Panc1 (cell line): ENCODE data around the gene OTUD7B. TPM values are rescaled to one million over a fixed set of nuclear protein-coding genes. Genes with fewer than 3 reads are reported as not detected.

Experiments
- ATAC-seq: fragments of 200-7000 bp; cut with Tn5 transposase; 2 replicates; pipeline ENCODE4 v1.9.1; 2020; ENCODE audit warnings: mild to moderate bottlenecking, moderate library complexity
- BruUV-seq: library from RNA; stranded (reverse); fragments of 400-500 nt; replicated peaks from 2 replicates; lab custom pipeline; 2021; lab: Mats Ljungman, UMichigan
- CTCF ChIA-PET: fragments of 300-600 bp; sonication (Branson Sonifier 250); formaldehyde crosslinking; loops from one replicate; lab custom pipeline; 2022; ENCODE audit warnings: antibody characterized with exemption; lab: Charles Lee
- POLR2A ChIA-PET: fragments of 300-600 bp; sonication (Branson Sonifier 250); formaldehyde crosslinking; loops from one replicate; lab custom pipeline; 2022; ENCODE audit warnings: antibody characterized with exemption; lab: Charles Lee
- DNase-seq: peaks from one replicate; pipeline ENCODE4 v3.0.0-alpha.2; 2010; ENCODE audit warnings: low read depth, low spot score
- H3K27ac ChIP-seq: 2 replicates; pipeline ENCODE4 v1.5.1; 2011; ENCODE audit warnings: mild to moderate bottlenecking, low read length, inconsistent platforms
- H3K27me3 ChIP-seq: fragments of 200-500 bp; sonication (Bioruptor generic); 2 replicates; pipeline ENCODE4 v1.6.0; 2014; ENCODE audit warnings: low read length, inconsistent platforms; ENCODE audit not compliant: control insufficient read depth, insufficient read depth
- H3K36me3 ChIP-seq: fragments of 200-500 bp; sonication (Bioruptor generic); 2 replicates; pipeline ENCODE4 v1.5.1; 2014; ENCODE audit warnings: inconsistent platforms, mild to moderate bottlenecking, low read length, moderate library complexity; ENCODE audit not compliant: control insufficient read depth, insufficient read depth
- H3K4me1 ChIP-seq: 2 replicates; pipeline ENCODE4 v1.5.1; 2011; ENCODE audit warnings: inconsistent platforms, mild to moderate bottlenecking, low read length, moderate library complexity; ENCODE audit not compliant: control insufficient read depth, insufficient read depth
- H3K4me3 ChIP-seq, 2 experiments: 2 replicates each; pipeline ENCODE4 v1.5.1; 2011 to 2012; ENCODE audit warnings: low read depth in 2 of 2, low read length in 2 of 2, mild to moderate bottlenecking in 2 of 2, inconsistent platforms in 1 of 2, moderate library complexity in 1 of 2
- H3K9me3 ChIP-seq: fragments of 200-500 bp; sonication (Bioruptor generic); 2 replicates; pipeline ENCODE4 v1.5.1; 2014; ENCODE audit warnings: low read depth, mild to moderate bottlenecking, inconsistent platforms, low read length, moderate library complexity; ENCODE audit not compliant: control insufficient read depth, insufficient read depth
- POLR2AphosphoS5 ChIP-seq: IDR thresholded peaks from 2 replicates; pipeline ENCODE4 v1.6.1; 2012; ENCODE audit warnings: mild to moderate bottlenecking, low read depth, low read length, moderate library complexity
- REST ChIP-seq, 2 experiments: IDR thresholded peaks; 2 replicates each; pipeline ENCODE4 v1.6.1; 2011 to 2012; ENCODE audit warnings: low read depth in 2 of 2, control low read depth in 1 of 2, low read length in 1 of 2, mild to moderate bottlenecking in 1 of 2, moderate library complexity in 1 of 2; ENCODE audit not compliant: insufficient read depth in 1 of 2
- SIN3A ChIP-seq: IDR thresholded peaks from 2 replicates; pipeline ENCODE4 v1.6.1; 2012; ENCODE audit warnings: low read depth, mild to moderate bottlenecking, low read length, moderate library complexity, borderline replicate concordance; ENCODE audit not compliant: insufficient read depth
- TCF7L2 ChIP-seq: IDR thresholded peaks from 2 replicates; pipeline ENCODE4 v1.6.1; 2011; ENCODE audit warnings: mild to moderate bottlenecking, low read depth, low read length, inconsistent platforms
- in situ Hi-C: cut with HindIII; loops from 2 replicates; pipeline ENCODE4 v1.10.0; 2016; ENCODE audit warnings: low sequenced_read_pairs, low pct_unique_long_range_greater_than_20kb
- intact Hi-C: fragments of 100-400 bp; cut with micrococcal nuclease; formaldehyde crosslinking; loops from one replicate; pipeline ENCODE4 v1.10.0; 2022; ENCODE audit not compliant: unreplicated experiment
- total RNA-seq: library from RNA; stranded (reverse); gene quantifications from one replicate; pipeline ENCODE4 v1.2.1, GENCODE V29; 2021; ENCODE audit not compliant: unreplicated experiment
- TF ChIP-seq, protein P1 (sequence below): fragments of 450-650 bp; IDR thresholded peaks from 2 replicates; pipeline ENCODE4 v1.5.1; 2017; ENCODE audit warnings: mild to moderate bottlenecking

Gene OTUD7B
- total RNA-seq, 1 experiment from 2014 or later, result 24.1 TPM

- no peak for TF ChIP-seq POLR2AphosphoS5
- no peak for TF ChIP-seq TCF7L2
- no peak for TF ChIP-seq REST (IDR thresholded peaks at IDR 0.05; ENCODE audit: insufficient read depth in 1 of 2, low read depth in 2 of 2, low read length in 1 of 2)
- TF ChIP-seq SIN3A, result no peak
- H3K36me3 ChIP-seq, result no peaks in the 10 kb centered on the region
- CTCF ChIA-PET, result no interaction called here
- H3K4me1 ChIP-seq, result no peaks in the 10 kb centered on the region
- intact Hi-C loops (no loop called here), in situ Hi-C loops (no loop called here)
- POLR2A ChIA-PET, result no interaction called here
- DNase-seq (no peak), ATAC-seq (no peak)
- H3K4me3 ChIP-seq, result no peak overlapping the region
- H3K9me3 ChIP-seq, result no peaks in the 10 kb centered on the region
- BruUV-seq, result no TSS peak
- no peak overlapping the region for H3K27ac ChIP-seq
- H3K27me3 ChIP-seq, result no peaks in the 10 kb centered on the region
Observed at GRCh38 chr1:149986486-149987296, 23.8 kb downstream of the OTUD7B start.

DNA sequence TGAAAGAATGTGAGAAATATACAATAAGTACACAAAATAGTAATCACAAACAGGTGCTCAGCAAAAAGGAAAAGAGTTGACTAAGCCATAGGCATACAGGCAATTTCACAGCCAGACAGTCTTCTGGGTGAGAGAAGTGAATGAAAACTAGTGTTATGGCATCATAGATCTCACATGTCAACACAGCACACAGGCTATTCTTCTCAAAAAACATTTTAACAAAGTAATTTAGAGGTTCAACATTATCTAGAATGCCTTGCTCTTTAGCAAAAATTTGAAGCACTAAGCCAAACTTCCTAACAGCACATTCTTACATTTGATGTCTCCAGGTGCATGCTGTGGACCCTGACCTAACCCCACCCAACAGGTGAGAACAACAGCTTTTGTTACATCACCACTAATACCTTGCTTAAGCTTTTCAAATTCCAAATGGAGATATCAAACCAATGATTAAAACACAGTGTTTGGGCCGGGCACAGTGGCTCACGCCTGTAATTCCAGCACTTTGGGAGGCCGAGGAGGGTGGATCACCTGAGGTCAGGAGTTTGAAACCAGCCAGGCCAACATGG lies 30.5 kb downstream of the OTUD7B start:
- ChIA-PET POLR2A (no interaction called here), CTCF (no interaction called here)
- in situ Hi-C loops (no loop called here), intact Hi-C loops (no loop called here)
- Histone ChIP-seq H3K9me3 (no peaks in the 10 kb centered on the region), H3K4me3 (no peak overlapping the region), H3K36me3 (peaks cover 3% of the 10 kb centered on the region; the same call in 1 of the 2 replicates), H3K27me3 (no peaks in the 10 kb centered on the region), H3K4me1 (0 out of 2 replicates have a peak, but pooled peaks cover 7% of the 10 kb centered on the region), H3K27ac (no peak overlapping the region)
- no TSS peak for BruUV-seq
- ATAC-seq (no peak), DNase-seq (no peak)
- TF ChIP-seq REST (IDR thresholded peaks at IDR 0.05; ENCODE audit: insufficient read depth in 1 of 2, low read depth in 2 of 2, low read length in 1 of 2) (no peak), TCF7L2 (no peak), POLR2AphosphoS5 (no peak), SIN3A (no peak)
- TF ChIP-seq, protein P1, sequence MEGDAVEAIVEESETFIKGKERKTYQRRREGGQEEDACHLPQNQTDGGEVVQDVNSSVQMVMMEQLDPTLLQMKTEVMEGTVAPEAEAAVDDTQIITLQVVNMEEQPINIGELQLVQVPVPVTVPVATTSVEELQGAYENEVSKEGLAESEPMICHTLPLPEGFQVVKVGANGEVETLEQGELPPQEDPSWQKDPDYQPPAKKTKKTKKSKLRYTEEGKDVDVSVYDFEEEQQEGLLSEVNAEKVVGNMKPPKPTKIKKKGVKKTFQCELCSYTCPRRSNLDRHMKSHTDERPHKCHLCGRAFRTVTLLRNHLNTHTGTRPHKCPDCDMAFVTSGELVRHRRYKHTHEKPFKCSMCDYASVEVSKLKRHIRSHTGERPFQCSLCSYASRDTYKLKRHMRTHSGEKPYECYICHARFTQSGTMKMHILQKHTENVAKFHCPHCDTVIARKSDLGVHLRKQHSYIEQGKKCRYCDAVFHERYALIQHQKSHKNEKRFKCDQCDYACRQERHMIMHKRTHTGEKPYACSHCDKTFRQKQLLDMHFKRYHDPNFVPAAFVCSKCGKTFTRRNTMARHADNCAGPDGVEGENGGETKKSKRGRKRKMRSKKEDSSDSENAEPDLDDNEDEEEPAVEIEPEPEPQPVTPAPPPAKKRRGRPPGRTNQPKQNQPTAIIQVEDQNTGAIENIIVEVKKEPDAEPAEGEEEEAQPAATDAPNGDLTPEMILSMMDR, result no peak
